Endothelial cell of umbilical vein (primary cell): ENCODE measurements around the gene IQSEC3. TPM values are rescaled to one million over a fixed set of nuclear protein-coding genes. Genes with fewer than 3 reads are reported as not detected.

Experiments used
- BruUV-seq: library from RNA; stranded (reverse); fragments of 400-500 nt; replicated peaks from 2 replicates; lab custom pipeline; 2021; lab: Mats Ljungman, UMichigan
- CTCF ChIA-PET: fragments of 300-600, 350-600 bp; sonication (Branson Sonifier 250); formaldehyde crosslinking; loops from one replicate; lab custom pipeline; 2021; ENCODE audit warnings: antibody characterized with exemption, inconsistent platforms; lab: Charles Lee
- POLR2A ChIA-PET: fragments of 300-600, 350-600 bp; sonication (Branson Sonifier 250); formaldehyde crosslinking; loops from one replicate; lab custom pipeline; 2021; ENCODE audit warnings: antibody characterized with exemption, inconsistent platforms; lab: Charles Lee
- DNase-seq: peaks from one replicate; pipeline ENCODE4 v3.0.0-alpha.2; 2011; ENCODE audit warnings: low read depth, low spot score
- FAIRE-seq: peaks from 2 replicates; lab custom pipeline; 2011; peaks lifted over from hg19 to GRCh38; lab: Jason Lieb, UNC
- H2AFZ ChIP-seq: 2 replicates; pipeline ENCODE4 v1.6.0; 2012; ENCODE audit warnings: low read depth, low read length, control low read depth, inconsistent platforms
- H3K27ac ChIP-seq: 2 replicates; pipeline ENCODE4 v1.5.1; 2011; ENCODE audit warnings: low read depth, mild to moderate bottlenecking, control low read depth, low read length, moderate library complexity; ENCODE audit not compliant: insufficient read depth
- H3K27me3 ChIP-seq, 2 experiments: 2 replicates each; pipeline versions ENCODE4 v1.6.0 to v1.6.1; 2011; ENCODE audit warnings: low read length in 2 of 2, mixed read lengths in 1 of 2; ENCODE audit not compliant: control insufficient read depth in 2 of 2, insufficient read depth in 2 of 2
- H3K36me3 ChIP-seq, 2 experiments: 2 replicates in 1 of 2; 3 replicates in 1 of 2; pipeline ENCODE4 v1.5.1; 2011; ENCODE audit warnings: low read length in 2 of 2, mild to moderate bottlenecking in 1 of 2, moderate library complexity in 1 of 2; ENCODE audit not compliant: control insufficient read depth in 2 of 2, insufficient read depth in 2 of 2; ENCODE audit errors: extremely low read depth in 1 of 2
- H3K4me1 ChIP-seq: 3 replicates; pipeline ENCODE4 v1.5.1; 2011; ENCODE audit warnings: mild to moderate bottlenecking, low read length; ENCODE audit not compliant: control insufficient read depth, insufficient read depth; ENCODE audit errors: extremely low read depth
- H3K4me2 ChIP-seq: 2 replicates; pipeline ENCODE4 v1.6.1; 2011; ENCODE audit warnings: low read length, control low read depth, mixed read lengths; ENCODE audit not compliant: insufficient read depth
- H3K4me3 ChIP-seq, 3 experiments: fragments of 200-600 bp in 1 of 3; sonication (generic), shearing (Covaris generic) in 1 of 3; replicated peaks in 1 of 3; 2 replicates each; pipeline ENCODE4 v1.5.1; 2011 to 2016; ENCODE audit warnings: control low read depth in 3 of 3, low read length in 3 of 3, mild to moderate bottlenecking in 2 of 3, inconsistent platforms in 1 of 3, low read depth in 1 of 3, moderate library complexity in 1 of 3; ENCODE audit not compliant: insufficient read depth in 1 of 3
- H3K79me2 ChIP-seq: 2 replicates; pipeline ENCODE4 v1.6.0; 2012; ENCODE audit warnings: low read length, inconsistent platforms; ENCODE audit not compliant: control insufficient read depth, insufficient read depth
- H3K9ac ChIP-seq: replicated peaks from 2 replicates; pipeline ENCODE3; 2011; ENCODE audit warnings: low read length, control low read depth; ENCODE audit not compliant: insufficient read depth; ENCODE audit errors: extremely low read depth
- H3K9me1 ChIP-seq: replicated peaks from 3 replicates; pipeline ENCODE4 v1.6.0; 2011; ENCODE audit warnings: mild to moderate bottlenecking, low read length; ENCODE audit not compliant: control insufficient read depth, insufficient read depth; ENCODE audit errors: extremely low read depth
- H3K9me3 ChIP-seq: replicated peaks from 2 replicates; pipeline ENCODE4 v1.5.1; 2012; ENCODE audit warnings: low read length, inconsistent platforms; ENCODE audit not compliant: control insufficient read depth, insufficient read depth
- H4K20me1 ChIP-seq: replicated peaks from 2 replicates; pipeline ENCODE3; 2011; ENCODE audit warnings: mild to moderate bottlenecking, low read length; ENCODE audit not compliant: control insufficient read depth, insufficient read depth; ENCODE audit errors: extremely low read depth
- EZH2 ChIP-seq: IDR thresholded peaks from 2 replicates; pipeline ENCODE4 v1.6.1; 2012; ENCODE audit warnings: borderline replicate concordance, low read depth, mild to moderate bottlenecking, moderate library complexity, low read length, inconsistent platforms; ENCODE audit not compliant: severe bottlenecking
- FOS ChIP-seq: IDR thresholded peaks from 2 replicates; pipeline ENCODE4 v1.6.1; 2011; ENCODE audit warnings: mild to moderate bottlenecking, low read length, moderate library complexity, borderline replicate concordance; ENCODE audit not compliant: insufficient read depth
- GATA2 ChIP-seq: IDR thresholded peaks from 2 replicates; pipeline ENCODE4 v1.7.0; 2011; ENCODE audit warnings: low read depth, mild to moderate bottlenecking, moderate library complexity, mixed read lengths, low read length; ENCODE audit not compliant: insufficient read length, insufficient read depth
- JUN ChIP-seq: IDR thresholded peaks from 2 replicates; pipeline ENCODE4 v1.6.1; 2011; ENCODE audit warnings: borderline replicate concordance, low read depth; ENCODE audit not compliant: insufficient read length, insufficient read depth
- MYC ChIP-seq: IDR thresholded peaks from one replicate; pipeline ENCODE4 v1.6.1; 2011; ENCODE audit warnings: mild to moderate bottlenecking, low read depth, low read length
- POLR2A ChIP-seq: IDR thresholded peaks from 2 replicates; pipeline ENCODE4 v1.6.1; 2012; ENCODE audit warnings: low read depth, mild to moderate bottlenecking, control low read depth, low read length
- POLR2AphosphoS5 ChIP-seq: IDR thresholded peaks from 2 replicates; pipeline ENCODE4 v1.6.1; 2012; ENCODE audit warnings: low read depth, mild to moderate bottlenecking, control low read depth, low read length, moderate library complexity; ENCODE audit not compliant: insufficient read depth
- dilution Hi-C: fragments of 300-500 bp; cut with MboI; formaldehyde crosslinking; loops from one replicate; pipeline ENCODE4 v1.15.0; 2019; ENCODE audit warnings: low sequenced_read_pairs; ENCODE audit not compliant: extremely low pct_ligation_motif_present
- intact Hi-C: fragments of 100-400 bp; cut with micrococcal nuclease; formaldehyde crosslinking; loops from one replicate; pipeline ENCODE4 v1.10.0; 2022
- polyA plus RNA-seq, 4 experiments: library from polyadenylated mRNA; depleted of rRNA in 3 of 4; stranded (reverse) in 3 of 4; unstranded in 1 of 4; fragments of >200 nt; gene quantifications; 2 replicates each; pipeline versions ENCODE4 v1.2.1 to v1.2.3, GENCODE V29; 2011 to 2012; ENCODE audit warnings: missing spikeins in 1 of 4
- total RNA-seq: library from RNA; stranded (reverse); gene quantifications from 2 replicates; pipeline ENCODE4 v1.2.3, GENCODE V29; 2021
- TF ChIP-seq, protein P1 (sequence below): IDR thresholded peaks from 2 replicates; pipeline ENCODE4 v1.6.1; 2011; ENCODE audit not compliant: insufficient read depth, insufficient read length
- TF ChIP-seq, protein P2 (sequence below), 2 donors: IDR thresholded peaks; 1 replicate in 1 of 2; 2 replicates in 1 of 2; pipeline ENCODE4 v1.5.1; 2011; ENCODE audit warnings: low read length in 2 of 2, mild to moderate bottlenecking in 2 of 2, moderate library complexity in 2 of 2, control low read depth in 1 of 2, inconsistent platforms in 1 of 2, low read depth in 1 of 2; ENCODE audit not compliant: insufficient read depth in 1 of 2; ENCODE audit errors: extremely low read depth in 1 of 2

Gene IQSEC3
- total and polyA plus RNA-seq, 2 donors (not counting 3 experiments of a cell fraction or from before 2014, with no cell fraction given), result not detected

DNA sequence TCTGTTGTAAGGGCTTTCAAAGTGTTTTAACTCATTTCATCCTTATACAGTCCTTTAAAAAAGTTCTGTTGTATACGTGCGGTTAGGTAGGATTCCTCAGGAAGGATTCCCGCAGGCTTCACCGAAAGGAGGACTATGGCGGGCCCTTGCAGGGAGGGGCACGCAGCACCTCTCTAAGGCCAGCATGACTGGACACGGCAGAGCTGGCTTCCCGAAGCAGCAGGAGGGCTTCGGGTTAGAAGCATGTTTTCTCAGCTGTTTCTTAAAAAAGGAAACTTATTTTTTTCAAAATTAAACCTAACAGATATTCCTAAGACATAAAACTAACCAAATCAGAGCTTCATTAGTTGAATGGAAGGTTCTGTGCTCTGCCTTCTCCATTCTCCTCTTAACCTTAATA is 21.3 kb downstream of the IQSEC3 start:
- CTCF ChIA-PET, result no interaction called here
- FAIRE-seq, result no peak

More for the DNA sequence above, 21.3 kb downstream of the IQSEC3 start:
- Histone ChIP-seq H3K4me1 (no peaks in the 10 kb centered on the region), H3K36me3 (no peaks in the 10 kb centered on the region), H3K79me2 (no peaks in the 10 kb centered on the region), H2AFZ (no peak overlapping the region), H3K9me3 (no peaks in the 10 kb centered on the region), H3K27ac (no peak overlapping the region), H3K9ac (no peak overlapping the region), H3K9me1 (no peaks in the 10 kb centered on the region), H3K4me3 (no peak overlapping the region), H3K4me2 (no peak overlapping the region), H3K27me3 (peaks cover 0 to 2% of the 10 kb centered on the region in 2 experiments), H4K20me1 (no peaks in the 10 kb centered on the region)
- no peak for DNase-seq
- intact Hi-C loops (no loop called here), dilution Hi-C loops (no loop called here)
- POLR2A ChIA-PET, result no interaction called here
- no peak for TF ChIP-seq GATA2
- TF ChIP-seq, protein P1, sequence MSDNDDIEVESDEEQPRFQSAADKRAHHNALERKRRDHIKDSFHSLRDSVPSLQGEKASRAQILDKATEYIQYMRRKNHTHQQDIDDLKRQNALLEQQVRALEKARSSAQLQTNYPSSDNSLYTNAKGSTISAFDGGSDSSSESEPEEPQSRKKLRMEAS, result no peak
- TF ChIP-seq JUN, result no peak
- TF ChIP-seq POLR2AphosphoS5, result no peak
- TF ChIP-seq, protein P2, sequence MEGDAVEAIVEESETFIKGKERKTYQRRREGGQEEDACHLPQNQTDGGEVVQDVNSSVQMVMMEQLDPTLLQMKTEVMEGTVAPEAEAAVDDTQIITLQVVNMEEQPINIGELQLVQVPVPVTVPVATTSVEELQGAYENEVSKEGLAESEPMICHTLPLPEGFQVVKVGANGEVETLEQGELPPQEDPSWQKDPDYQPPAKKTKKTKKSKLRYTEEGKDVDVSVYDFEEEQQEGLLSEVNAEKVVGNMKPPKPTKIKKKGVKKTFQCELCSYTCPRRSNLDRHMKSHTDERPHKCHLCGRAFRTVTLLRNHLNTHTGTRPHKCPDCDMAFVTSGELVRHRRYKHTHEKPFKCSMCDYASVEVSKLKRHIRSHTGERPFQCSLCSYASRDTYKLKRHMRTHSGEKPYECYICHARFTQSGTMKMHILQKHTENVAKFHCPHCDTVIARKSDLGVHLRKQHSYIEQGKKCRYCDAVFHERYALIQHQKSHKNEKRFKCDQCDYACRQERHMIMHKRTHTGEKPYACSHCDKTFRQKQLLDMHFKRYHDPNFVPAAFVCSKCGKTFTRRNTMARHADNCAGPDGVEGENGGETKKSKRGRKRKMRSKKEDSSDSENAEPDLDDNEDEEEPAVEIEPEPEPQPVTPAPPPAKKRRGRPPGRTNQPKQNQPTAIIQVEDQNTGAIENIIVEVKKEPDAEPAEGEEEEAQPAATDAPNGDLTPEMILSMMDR (IDR thresholded peaks at IDR 0.05; ENCODE audit: extremely low read depth in 1 of 2, insufficient read depth in 1 of 2, low read depth in 1 of 2, low read length in 2 of 2), result no peak
- TF ChIP-seq MYC, result no peak
- no peak for TF ChIP-seq FOS
- TF ChIP-seq POLR2A, result no peak
- no peak for TF ChIP-seq EZH2
- BruUV-seq, result no TSS peak
